ENCODE results near the gene TERF2IP. TPM values are rescaled to one million over a fixed set of nuclear protein-coding genes. Genes with fewer than 3 reads are reported as not detected.

Gene TERF2IP, protein sequence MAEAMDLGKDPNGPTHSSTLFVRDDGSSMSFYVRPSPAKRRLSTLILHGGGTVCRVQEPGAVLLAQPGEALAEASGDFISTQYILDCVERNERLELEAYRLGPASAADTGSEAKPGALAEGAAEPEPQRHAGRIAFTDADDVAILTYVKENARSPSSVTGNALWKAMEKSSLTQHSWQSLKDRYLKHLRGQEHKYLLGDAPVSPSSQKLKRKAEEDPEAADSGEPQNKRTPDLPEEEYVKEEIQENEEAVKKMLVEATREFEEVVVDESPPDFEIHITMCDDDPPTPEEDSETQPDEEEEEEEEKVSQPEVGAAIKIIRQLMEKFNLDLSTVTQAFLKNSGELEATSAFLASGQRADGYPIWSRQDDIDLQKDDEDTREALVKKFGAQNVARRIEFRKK
- total RNA-seq: 39.0 and 49.8 TPM in 2 replicates

DNA sequence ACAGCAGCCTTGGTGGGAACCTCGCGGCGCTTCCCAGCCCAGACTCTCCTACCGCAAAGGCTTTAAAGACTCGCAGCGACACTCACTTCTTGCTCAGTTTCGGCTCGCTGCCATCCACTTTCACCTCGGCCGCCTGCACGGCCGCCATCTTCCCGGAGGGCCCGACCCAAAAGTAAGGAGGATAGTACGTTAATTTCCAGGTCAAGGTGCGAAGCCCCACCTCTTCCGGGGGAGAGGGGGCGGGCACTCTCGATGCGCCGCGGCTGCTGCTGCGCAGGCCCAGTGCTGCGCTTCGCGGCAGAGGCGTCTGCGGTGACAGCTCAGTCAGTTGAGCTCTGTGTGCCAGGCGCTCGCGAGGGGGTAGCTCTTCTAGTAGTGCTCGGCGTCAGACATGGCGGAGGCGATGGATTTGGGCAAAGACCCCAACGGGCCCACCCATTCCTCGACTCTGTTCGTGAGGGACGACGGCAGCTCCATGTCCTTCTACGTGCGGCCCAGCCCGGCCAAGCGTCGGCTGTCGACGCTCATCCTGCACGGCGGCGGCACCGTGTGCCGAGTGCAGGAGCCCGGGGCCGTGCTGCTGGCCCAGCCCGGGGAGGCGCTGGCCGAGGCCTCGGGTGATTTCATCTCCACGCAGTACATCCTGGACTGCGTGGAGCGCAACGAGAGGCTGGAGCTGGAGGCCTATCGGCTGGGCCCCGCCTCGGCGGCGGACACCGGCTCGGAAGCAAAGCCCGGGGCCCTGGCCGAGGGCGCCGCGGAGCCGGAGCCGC is at the start of gene TERF2IP, which contains the start of gene KARS1:
TERF2IP (plus strand) TSS at position 282 of the 773 bp plus-strand sequence; CDS start at position 392, 110 bp downstream.
KARS1 (minus strand) TSS at position 174 of the 773 bp plus-strand sequence; CDS start at position 148, 26 bp downstream.
- peak; percentile 75 for DNase-seq (ENCODE audit: low read depth, low spot score)

DNA sequence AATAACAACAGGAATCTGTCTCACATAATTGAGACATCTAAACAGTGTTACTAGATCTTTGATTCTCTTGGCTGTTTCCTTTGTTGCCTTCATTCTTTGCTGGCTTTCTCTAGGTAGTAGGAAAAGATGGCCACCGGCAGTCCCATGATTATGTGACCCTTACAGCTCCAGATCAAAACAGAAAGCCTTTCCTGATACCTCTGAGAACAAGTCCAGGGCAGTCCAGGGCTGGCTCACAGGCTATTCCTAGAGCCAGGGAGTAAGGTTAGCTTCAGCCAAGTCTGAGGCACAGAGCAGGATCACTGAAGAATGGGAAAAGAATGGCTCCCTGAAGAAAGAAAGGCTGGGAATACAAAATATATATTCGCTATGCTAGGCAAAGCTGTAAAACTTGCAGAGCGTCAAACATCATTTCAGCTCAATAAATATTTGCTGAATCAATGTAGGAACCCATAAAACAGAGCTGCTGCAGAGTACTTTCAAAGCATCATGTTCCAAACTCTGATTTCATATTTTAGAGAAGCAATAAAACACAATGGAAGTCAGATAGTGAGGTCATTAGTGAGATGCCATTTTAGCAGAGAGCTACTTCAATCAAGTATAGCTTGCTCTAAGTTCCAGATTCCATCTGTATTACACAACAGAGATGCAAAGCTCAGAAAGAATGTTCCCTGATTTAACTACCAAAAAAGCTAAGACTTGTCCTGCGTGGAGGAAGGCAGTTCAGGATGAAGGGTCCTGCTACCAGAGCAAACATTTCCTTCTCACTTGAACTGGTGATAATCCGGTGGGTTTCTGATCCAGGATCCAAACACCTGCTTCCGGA is 47.9 kb upstream of the TERF2IP start:
- DNase-seq (ENCODE audit: low read depth, low spot score): no peak

DNA sequence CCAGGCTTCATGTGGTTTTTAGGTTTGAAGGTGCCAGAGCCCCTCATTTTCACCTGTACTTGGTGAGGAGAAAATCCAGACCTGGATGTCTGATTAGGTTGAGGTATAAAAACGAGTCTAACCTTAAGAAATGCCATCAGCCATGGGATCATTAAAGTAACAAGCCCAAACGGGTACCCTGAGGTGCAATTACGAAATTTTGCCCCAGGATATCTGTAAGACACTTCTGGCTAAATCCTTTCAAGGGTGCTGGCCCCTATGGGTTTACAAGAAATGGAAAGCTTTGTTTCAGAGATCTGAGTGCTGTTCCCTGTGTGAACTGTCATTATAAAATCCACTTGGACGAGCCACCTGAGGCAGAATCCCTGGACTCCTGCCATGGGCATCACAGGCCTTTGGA is 44.3 kb upstream of the TERF2IP start:
- no peak for DNase-seq (ENCODE audit: low read depth, low spot score)

DNA sequence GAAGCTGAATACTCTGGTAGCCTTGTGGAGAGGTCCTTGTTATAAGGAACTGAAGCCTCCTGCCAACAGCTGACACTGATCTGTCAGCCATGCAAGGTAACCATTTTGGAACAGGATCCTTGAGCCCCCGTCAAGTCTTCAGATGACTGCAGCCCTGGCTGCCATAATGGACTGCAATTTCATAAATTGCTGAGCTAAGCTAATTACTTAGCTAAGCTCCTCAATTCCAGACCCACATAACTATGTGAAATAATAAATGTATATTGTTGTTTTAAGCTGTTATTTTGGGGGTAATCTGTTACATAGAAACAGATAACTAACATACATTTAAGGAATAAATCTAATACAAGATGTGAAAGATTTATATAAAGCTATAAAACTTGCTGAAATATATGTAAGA is 41.1 kb upstream of the TERF2IP start:
- no peak for DNase-seq (ENCODE audit: low read depth, low spot score)

DNA sequence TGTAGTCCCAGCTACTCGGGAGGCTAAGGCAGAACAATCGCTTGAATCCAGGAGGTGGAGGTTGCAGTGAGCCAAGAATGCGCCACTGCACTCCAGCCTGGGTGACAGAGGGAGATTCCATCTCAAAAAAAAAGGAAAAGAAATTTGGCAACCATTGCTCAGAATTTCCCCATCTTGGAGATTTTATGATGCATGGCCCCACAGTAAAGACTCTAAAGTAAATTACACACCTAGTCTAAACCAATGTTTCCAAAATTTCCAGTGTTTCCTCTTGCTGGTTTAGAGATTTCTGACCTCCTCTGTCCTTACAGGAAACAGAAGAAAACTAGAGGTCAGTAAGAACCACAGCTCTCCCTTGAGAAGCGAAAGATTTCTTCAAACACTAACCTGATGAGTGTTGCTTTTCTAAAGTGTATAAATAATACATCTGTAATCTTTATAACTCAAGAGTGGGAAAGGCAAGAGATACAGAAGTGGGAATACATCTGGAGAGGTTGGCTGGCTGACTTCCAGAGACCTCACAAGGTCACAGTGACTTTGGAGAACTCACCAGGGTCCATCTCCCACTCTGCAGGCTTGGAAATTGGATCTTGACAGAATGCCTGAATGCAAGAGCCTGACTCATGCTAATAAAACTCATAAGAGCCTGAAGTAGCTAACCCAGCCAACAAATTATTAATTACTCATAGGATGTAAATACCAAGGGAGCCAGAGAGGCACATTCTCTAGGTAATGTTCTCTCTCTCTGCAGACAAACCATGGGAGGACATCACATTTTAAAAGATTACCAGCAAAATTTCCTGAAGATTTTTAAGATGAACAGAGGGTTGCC is 33.3 kb upstream of the TERF2IP start:
- no peak for DNase-seq (ENCODE audit: low read depth, low spot score)

DNA sequence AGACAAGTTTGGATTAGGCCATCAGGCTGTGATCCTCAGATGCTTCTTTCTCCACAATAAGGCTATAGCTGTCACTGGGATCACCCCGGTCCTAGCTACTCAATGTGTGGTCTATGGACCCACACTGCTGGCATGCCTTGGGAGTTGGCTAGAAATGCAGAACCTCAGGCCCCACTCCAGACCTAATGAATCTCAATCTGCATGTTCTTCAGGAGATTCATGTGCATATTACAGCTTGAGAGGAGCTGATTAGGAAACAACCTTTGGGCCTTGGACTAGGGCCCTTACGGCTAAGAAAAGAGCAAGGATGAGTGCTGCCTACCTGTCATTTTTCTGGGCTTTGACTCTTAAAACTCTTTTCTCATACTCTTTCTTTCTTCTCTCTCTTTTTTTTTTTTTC is 32.0 kb upstream of the TERF2IP start:
- DNase-seq (ENCODE audit: low read depth, low spot score): no peak

DNA sequence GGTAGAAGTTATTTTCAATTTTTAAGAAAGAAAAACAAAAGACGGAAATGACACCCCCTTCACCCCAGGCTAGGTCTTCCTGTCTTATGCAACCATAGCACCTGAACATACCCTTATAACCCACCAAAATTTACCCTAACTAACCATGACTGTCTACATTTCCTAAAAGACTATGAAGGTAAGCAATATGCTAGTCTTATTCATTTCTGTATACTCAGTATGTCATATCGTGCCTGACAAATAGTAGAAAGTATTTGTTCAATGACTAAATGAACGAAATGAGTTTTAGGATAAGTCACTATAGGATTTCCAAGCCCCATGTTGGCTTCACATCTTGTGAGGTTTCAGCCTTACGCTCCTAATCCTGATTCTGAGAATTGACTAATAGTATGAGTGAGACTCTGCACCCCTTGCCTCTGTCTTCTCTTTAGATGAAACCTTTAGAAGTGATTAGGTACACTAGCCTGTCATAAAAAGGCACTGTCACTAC is 31.0 kb upstream of the TERF2IP start:
- no peak for DNase-seq (ENCODE audit: low read depth, low spot score)

DNA sequence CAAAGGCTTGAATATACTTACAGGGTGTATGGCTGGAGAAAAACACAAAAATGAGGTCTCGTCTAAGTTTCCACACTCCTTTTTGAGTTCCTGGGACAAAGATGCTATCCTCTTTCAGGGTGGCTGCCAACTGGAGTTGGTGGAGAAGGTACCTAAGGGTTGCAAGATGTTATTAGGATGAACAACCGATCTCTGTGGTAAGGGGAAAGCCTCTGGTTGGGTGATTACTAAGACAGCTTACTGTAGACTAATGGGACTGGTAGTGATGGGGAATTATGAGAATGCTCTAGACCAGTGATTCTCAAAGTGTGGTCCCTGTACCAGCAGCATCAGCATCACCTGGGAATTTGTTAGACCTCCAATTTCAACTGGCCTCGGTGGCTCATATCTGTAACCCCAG is 30.5 kb upstream of the TERF2IP start:
- no peak for DNase-seq (ENCODE audit: low read depth, low spot score)

DNA sequence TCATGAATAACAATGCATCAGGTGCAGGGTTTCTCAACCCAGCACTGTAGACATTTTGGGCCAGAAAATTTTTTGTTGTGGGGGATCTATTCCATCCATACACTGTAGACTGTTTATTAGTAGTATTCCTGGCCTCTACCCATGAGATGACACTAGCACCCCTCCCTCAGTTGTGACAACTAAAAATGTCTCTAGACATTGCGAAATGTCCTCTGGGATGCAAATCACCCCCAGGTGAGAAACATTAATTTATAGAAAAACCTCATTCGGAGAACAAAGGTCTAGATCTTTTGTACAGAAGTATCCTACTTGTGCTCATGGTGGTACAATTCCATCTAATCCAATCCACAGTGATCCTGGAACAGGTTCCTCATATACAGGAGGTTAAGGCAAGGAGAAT is 28.8 kb upstream of the TERF2IP start:
- no peak for DNase-seq (ENCODE audit: low read depth, low spot score)

DNA sequence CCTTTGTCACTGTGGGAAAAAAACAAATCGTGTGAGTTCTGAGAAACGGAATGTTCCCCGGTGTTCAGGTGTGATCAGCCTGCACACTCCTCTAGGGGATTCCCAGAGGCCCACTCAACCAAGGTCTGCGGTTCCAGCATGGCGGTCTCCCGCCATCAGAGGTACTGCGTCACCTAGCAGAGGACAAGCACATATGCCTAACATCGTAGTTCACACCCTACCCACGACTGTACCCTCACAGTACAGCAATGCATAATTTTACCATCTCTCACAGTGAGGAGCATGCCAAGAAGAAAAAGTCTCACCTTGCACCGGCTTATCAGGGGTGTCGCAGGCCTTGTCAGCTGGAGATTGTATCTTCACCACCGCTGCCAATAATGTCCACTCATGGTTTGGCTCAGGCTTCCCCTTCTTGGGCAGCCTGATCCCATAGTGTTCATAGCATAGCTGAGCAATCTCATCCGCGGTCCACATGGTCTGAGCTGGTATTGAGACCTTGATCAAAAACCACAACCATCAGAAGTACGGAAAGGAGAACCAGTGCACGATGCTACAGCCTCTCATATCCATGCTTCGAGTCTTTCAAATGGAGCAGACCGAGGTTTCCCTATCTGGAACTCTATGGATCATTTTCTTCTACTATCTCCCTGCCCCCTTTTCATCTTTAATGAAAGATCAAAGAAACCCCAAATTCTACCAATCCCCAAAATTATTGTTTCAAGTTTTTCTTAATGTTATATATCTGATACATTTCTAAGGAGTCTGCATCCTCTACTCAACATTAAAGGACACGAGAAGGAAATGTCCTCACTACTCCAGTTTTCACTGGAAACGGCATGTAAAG is 27.0 kb upstream of the TERF2IP start:
- DNase-seq (ENCODE audit: low read depth, low spot score): no peak

DNA sequence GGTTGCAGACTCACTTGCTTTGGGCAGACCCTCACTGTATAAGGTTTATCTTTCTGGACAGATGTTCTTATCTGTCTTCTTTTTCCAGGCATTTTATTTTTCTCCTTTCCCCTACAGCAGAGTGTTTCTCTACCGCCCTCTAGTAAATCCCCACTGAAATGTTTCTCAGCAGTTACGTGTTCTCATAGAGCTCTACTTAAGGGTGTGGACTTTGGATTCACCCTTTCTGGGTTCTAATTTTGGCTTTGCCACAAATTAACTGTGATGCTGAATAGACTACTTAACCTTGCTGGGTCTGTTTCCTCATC is 26.4 kb upstream of the TERF2IP start:
- no peak for DNase-seq (ENCODE audit: low read depth, low spot score)

DNA sequence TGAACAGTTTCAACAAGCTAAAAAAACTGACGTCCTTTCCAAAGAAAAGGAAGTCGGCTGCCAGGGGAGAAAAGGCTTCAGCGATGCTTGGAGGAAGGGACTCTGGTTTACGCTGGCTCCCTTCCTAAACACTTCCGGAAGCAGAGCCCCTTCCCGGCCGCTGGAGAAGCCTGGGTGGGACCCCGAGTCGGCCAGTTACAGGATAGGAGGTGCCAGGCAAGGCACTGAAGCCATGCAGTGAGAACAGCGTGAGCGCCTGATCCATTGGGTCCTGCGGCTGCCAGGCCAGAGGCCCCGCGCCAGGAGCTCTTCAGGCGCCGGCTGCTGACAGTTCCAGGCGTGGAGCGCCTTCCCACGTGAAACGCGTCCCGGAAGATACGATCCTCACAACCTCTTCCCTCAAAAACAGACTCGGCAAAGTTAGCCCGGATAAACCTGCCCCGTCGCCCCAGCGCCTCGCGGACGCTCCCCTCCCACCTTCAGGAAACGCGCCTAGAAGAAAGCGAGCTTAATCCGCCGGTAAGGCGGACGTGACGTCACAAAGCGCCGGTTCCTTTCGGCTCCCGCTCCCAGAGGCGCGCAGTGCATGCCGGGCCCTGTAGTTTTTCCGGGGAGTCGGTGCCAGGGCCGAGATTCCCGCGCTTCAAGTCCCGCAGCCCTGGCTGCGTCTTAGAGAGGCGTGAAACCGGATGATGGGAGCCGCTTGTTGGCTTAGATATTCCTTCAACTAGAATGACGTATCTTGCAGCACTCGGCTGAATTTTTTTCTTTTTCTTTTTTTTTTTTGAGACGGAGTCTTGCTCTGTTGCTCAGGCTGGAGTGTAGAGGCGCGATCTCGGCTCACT is 24.6 kb upstream of the TERF2IP start, which contains the start of gene ADAT1:
ADAT1 (minus strand) TSS at position 521 of the 845 bp plus-strand sequence. CDS start 2,482 bp downstream, outside the sequence.
- DNase-seq (ENCODE audit: low read depth, low spot score): peak; percentile 98

DNA sequence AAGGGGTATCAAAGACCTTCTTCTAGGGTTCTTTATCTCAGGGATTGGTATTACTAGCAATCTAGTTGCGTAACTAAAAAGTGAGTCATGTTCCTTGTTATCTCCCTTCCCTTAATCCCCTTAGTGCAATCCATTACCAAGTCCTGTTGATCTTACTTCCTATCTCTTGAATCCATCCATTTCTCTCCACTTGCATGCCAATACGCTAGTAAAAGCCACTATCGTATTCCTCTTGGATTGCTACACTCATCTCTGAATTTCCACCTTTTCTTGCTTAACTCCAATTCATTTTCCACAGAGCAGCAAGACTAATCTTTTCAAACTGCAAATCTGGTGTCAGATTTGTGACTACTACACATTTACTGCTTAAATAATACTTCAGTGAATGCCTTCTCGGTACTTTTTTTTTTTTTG is 22.6 kb upstream of the TERF2IP start:
- no peak for DNase-seq (ENCODE audit: low read depth, low spot score)

DNA sequence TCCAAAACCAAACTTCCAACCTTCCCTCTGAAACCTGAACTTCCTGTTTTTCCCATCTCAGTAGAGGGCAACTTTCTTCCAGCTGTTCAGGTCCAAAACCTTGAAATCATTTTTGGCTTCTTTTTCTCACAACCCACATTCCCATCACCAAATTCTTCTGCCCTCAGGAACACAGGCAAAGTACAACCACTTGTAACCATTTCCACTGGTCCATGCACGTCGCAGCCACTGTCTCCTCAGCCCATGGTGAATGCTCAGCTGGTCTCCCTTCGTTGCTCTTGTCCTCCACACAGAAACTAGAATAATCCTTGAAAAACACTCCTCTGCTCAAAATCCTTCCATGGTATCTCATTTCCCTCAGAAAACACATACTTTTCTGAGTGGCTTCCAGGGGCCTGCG is 20.8 kb upstream of the TERF2IP start:
- no peak for DNase-seq (ENCODE audit: low read depth, low spot score)

DNA sequence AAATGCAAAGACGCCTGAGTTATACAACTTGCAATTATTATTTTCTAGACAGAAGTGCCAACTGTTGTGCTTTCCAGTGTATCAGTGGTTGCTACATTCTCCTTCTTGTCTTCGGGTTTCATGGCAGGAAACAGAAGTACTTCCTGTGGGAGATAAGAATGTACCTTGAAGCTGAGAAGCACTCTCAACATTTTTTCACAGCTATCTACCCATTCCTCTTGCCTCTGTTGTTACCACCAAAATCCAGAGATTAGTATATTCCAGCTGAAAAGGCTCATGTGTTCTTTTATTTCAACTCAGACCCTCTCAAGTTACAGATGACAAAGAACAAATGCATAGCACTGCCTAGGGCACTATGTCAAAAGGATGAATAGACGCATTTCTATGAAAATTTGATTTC is 19.7 kb upstream of the TERF2IP start:
- peak; percentile 53 for DNase-seq (ENCODE audit: low read depth, low spot score)

DNA sequence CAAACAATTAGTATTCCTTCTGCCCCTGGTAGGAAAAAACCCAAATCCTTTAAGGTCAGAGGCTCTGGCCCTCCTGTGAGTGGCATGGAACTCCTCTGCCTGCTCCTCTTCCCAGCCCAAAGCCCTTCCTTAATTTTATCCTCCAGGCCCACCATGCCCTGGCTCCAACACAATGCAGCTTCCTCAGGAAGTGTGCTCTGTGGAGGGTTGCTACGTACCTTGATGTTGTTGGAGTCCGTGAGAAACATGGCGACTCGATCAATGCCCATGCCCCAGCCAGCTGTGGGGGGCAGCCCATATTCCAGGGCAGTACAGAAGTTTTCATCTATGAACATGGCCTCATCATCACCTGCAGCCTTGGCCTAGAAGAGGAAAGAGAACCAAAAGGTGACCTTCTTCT is 19.2 kb upstream of the TERF2IP start:
- DNase-seq (ENCODE audit: low read depth, low spot score): no peak

DNA sequence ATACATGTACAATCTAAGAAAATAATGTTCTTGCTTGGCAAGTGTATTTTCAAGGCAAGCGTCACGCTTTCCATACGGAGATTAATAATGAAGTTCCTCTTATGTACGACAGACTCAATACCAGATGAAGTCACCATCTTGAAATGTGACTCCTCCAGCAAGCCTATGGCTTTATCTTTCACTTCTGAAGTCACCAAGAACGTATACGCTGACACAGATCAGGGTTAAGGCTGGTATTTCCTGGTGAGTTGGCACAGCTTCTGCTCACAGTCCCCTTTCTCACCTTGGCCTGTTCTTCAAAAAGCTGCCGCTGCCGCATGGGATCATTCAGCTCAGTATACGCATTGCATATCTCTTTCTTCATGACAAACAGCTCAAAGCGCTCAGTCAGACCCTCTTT is 18.4 kb upstream of the TERF2IP start:
- no peak for DNase-seq (ENCODE audit: low read depth, low spot score)

DNA sequence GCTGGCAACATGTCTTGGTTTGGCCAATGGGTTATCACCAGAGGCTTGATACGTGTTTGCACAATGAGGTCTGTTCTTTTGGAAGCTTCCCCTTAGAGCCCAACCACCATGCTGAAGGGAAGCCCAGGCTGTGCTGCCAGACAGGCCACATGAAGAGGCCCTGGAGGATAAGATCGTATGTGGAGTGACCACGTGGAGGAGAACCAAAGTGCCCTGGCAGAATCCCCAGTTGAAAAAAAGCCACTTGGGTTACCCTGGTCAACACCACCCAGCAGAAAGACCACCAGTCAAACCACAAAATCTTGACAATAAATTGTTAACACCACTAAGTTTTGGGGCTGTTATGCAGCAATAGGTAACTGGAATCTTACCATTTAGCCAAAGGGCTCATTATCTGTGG is 17.5 kb upstream of the TERF2IP start:
- no peak for DNase-seq (ENCODE audit: low read depth, low spot score)

DNA sequence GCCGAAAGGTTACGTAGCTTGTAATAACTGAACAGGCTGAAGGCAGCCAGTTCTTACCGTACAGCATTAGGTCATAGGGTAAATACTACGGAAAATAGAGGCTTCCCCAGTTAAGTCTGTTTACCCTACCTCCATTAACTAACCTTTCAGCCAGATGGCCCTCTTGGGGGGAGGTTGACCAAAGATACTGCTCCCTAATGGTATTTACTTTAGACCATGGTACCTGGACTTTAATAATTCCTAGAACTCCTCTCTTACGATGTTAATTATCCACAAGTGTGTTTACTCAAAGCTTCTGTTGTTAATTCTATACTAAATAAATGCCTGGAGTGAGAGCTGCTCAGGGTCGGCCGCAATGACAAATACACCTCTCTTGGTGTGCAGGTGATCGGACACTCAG is 14.7 kb upstream of the TERF2IP start:
- DNase-seq (ENCODE audit: low read depth, low spot score): no peak

All from pulmonary artery endothelial cell (primary cell).